SU-DHL-6 (cell line): ENCODE results near the gene GSDME.

Source experiments
- CTCF ChIP-seq: fragments of 200-600 bp; sonication (generic); IDR thresholded peaks from one replicate; pipeline ENCODE4 v1.5.1; 2017; ENCODE audit warnings: antibody characterized with exemption, mild to moderate bottlenecking, low read length, moderate library complexity; ENCODE audit not compliant: insufficient read depth, poor library complexity, severe bottlenecking
- EZH2phosphoT487 ChIP-seq: fragments of 200-600 bp; sonication (generic), shearing (Covaris generic); conservative IDR thresholded peaks from 2 replicates; pipeline ENCODE4 v1.6.1; 2018; ENCODE audit warnings: mild to moderate bottlenecking, antibody characterized with exemption, low read length, moderate library complexity, mixed read lengths

GRCh38 chr7:24773646-24774045, 16.4 kb upstream of the GSDME start:
- TF ChIP-seq CTCF, result no peak
- no peak for TF ChIP-seq EZH2phosphoT487
